ENCODE data around the gene VNN1.
"Not testable (repeated sequence)": the region's sequence is repeated elsewhere in the genome, so short reads cannot be mapped to it uniquely, and the experiment has no call there.

The VNN1 gene

GRCh38 chr6:132725471-132725870, 11.6 kb upstream of the VNN1 start:
- DNase-seq (ENCODE audit: low read depth): no peak

GRCh38 chr6:132719736-132720448, 6.0 kb upstream of the VNN1 start:
- DNase-seq (ENCODE audit: low read depth): no peak

GRCh38 chr6:132715881-132716637, 2.2 kb upstream of the VNN1 start:
- DNase-seq (ENCODE audit: low read depth): no peak

DNA sequence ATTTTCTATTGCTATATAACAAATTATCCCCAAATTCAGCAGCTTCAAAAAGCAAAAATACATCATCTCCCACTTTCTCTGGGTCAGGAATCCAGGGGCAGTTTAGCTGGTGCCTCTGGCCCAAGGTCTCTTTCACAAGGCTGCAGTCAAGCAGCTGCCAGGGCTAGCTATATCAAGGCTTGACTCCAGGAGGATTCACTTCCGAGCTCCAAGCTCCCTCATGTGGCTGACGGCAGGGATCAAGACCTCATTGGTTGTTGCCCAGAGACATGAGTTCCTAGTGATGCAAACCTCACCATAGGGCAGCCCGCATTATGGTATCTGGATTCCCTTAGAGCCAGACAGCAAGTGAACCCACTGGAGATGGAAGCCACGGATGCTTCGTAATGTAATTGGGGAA, 1.3 kb upstream of the VNN1 start:
- DNase-seq (ENCODE audit: low read depth): no peak

- DNase-seq (ENCODE audit: low read depth): no peak
Observed at GRCh38 chr6:132714160-132714559, 305 bp upstream of the VNN1 start.

DNA sequence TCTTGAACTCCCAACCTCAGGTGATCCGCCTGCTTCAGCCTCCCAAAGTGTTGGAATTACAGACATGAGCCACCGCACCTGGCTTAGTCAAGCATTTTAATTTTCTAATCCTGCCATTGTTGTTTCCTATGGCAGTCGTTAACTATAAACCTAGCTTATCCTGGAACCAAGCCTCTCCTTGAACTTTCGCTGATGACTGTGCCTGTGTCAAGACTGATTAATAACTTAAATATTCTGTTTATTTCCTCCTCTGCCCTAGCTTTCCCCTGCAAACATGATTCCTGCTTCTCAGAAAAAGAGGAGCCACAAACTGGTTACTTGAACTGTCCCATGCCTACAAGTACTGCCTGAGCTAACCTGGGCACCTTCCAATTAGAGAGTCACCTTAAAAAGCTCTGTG, 1.5 kb downstream of the VNN1 start:
- DNase-seq (ENCODE audit: low read depth): no peak

DNA sequence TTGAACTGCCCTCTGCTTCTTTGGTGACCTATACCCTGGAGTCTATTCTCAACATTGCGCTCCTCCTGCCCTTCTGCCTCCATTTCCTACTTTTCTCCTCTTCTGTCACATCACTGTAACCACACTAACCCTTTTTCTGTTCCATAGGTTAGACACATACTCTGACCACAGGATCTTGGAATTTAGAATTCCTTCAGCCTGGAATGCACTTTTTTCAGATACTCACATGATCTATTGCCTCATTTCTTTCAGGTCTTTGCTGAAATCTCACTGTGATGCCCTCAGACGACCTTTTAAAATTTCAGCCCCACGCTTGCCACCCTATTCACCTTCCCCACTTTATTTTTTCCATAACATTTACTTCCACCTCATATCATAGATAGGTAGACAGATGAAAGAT, 5.1 kb downstream of the VNN1 start:
- no peak for DNase-seq (ENCODE audit: low read depth)

DNA sequence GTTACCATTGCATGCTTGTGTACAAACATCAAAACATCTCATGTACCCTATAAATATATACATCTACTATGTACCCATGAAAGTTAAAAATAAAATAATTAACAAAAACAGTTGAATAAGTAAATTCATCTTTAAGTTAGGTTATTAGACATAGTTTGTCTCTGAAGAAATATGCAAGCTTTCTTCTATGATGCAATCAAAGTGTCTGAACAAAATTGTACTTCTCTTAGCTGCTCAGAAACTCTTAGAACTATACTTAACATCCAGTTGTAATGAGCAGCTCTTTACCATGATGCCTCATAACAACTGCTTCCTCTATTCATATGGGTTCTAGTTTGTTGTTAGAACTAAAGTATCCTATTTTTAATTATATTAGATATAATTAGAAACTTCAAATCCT, 5.9 kb downstream of the VNN1 start:
- no peak for DNase-seq (ENCODE audit: low read depth)

DNA sequence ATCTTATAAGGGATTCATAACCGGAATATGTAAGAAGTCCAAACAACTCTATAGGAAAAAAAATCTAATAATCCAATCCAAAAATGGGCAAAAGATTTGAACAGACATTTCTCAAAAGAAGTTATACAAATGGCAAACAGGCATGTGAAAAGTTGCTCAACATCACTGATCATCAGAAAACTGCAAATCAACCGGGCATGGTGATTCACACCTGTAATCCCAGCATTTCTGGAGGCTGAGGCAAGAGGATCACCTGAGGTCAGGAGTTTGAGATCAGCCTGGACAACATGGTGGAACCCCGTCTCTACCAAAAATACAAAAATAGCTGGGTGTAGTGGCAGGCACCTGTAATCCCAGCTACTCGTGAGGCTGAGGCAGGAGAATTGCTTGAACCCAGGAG, 7.1 kb downstream of the VNN1 start:
- DNase-seq (ENCODE audit: low read depth): not testable (repeated sequence)

GRCh38 chr6:132703936-132704335, 9.9 kb downstream of the VNN1 start:
- no peak for DNase-seq (ENCODE audit: low read depth)

DNA sequence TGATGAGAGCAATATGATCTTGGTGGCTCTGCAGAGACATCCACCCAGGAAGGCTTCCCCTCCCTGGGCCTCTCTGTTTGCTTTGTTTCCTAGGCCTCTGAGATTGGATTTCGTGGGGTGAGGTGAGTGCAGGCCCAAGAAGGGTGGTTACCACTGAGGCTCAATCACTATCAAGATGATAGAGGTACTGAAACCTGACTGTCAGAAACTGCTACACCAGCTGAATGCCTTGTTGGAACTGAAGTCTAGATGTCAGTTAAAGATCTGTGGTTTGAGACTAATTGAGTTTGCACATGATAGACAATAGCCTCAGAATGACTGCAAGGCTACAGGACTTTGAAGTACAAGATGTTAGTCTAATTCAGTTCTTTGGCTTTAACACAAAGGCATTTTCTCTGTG, 15.2 kb downstream of the VNN1 start:
- DNase-seq (ENCODE audit: low read depth): no peak

GRCh38 chr6:132695773-132696172, 18.1 kb downstream of the VNN1 start:
- no peak for DNase-seq (ENCODE audit: low read depth)

DNA sequence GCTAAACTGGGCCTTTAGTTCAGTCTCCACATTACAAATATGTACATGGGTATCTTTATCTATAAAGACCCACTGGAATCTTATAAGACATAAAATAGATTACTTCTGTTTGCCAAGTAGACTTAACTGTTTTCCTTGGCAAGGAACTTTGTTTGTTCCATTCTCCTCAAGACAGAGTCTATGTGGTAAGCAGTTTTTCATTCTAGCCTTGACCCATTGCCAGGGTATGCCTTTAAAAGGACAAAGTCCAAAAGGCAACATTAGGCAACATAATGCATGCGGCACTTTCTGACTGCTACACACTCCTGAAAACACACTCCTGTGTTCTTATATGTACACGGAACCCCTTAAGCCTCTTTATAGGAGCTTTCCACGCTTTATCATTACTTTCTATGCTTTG, 20.4 kb downstream of the VNN1 start:
- DNase-seq (ENCODE audit: low read depth): no peak

DNA sequence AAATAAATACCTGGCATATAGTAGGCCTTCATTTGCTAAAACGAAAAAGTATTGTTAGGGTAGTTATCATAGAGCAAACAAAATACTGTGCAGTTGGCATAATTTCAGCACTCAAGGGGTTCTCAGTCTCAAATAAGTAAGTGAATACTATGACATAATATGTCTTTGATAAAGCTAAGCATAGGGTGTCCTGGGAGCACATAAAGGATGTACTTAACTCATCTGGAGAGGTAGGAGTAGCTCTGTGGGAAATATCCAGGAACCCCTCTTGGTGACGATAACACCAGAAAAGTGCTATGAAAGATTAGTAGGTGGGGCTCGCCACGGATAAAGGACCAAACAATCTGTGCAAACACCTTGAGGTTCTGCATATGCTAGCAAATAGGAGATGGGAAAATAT, 23.2 kb downstream of the VNN1 start:
- no peak for DNase-seq (ENCODE audit: low read depth)

DNA sequence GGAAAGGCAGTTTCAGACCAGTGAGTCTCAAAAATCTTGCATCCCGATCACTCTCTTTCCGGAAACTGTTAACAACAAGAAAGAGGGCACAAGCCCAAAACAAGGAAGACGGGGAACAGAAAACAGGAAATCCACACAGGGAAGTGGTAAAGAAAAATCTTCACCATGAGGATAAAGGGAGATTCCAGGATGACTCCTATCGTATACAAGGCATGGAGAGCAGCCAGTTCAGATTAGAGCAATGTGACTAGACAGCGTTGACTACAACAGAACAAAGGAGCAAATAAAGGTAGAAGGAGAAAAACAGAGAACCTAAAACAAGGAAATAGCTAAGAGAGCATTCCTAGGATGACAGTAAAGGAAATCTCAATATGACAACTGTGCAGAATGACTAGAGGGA, 26.5 kb downstream of the VNN1 start:
- DNase-seq (ENCODE audit: low read depth): no peak

- no peak for DNase-seq (ENCODE audit: low read depth)
Observed at GRCh38 chr6:132686531-132686930, 27.3 kb downstream of the VNN1 start.

DNA sequence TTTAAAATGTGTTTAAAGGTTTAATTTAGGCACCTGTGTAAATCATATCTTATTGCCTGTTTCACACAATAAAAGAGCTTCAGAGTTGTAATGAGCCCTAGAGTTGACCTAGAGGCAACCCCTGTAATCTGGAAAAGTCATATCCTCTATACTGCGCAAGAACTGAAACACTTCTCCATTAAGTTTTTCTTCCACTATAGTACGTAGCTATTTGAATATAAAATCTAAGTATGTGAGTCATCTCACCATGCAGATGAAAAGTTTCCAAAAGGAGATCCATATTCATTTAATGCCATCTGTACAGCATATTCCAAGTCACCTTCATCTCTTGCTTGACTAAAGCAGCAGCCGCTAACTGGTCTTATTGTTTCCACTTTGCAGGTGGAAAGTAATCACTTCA, 28.8 kb downstream of the VNN1 start:
- DNase-seq (ENCODE audit: low read depth): no peak

- DNase-seq (ENCODE audit: low read depth): no peak
Observed at GRCh38 chr6:132684272-132684671, 29.6 kb downstream of the VNN1 start.

GRCh38 chr6:132683543-132683942, 30.3 kb downstream of the VNN1 start:
- DNase-seq (ENCODE audit: low read depth): no peak

- not testable (repeated sequence) for DNase-seq (ENCODE audit: low read depth)
Observed at GRCh38 chr6:132679094-132679493, 34.8 kb downstream of the VNN1 start.

- no peak for DNase-seq (ENCODE audit: low read depth)
Observed at GRCh38 chr6:132675749-132676148, 38.1 kb downstream of the VNN1 start.

DNA sequence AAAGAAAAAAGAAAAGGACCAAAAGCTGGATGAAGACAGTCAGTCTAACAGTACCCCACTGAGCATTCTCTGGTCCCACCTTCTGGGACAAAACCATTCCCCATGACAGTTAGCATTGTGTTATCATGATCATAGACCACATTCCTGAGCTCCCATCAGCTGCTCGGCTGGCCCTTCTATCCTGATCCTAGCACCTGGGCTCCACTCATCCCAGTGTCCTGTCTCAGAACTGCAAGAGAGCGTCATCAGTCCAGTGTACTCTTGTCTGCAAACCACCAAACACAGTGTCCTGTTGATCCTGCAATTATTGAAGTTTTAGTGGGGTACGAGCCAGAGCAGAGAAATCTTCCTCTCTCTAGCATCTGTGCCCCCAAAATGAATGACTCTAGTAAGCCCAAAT, 38.9 kb downstream of the VNN1 start:
- DNase-seq (ENCODE audit: low read depth): no peak

- DNase-seq (ENCODE audit: low read depth): no peak
Observed at GRCh38 chr6:132673376-132674094, 40.3 kb downstream of the VNN1 start.
